Muscle layer of colon (tissue), 2 donors: ENCODE results near the gene ZNF414.
"Not testable (repeated sequence)": the region's sequence is repeated elsewhere in the genome, so short reads cannot be mapped to it uniquely, and the experiment has no call there.

Experiments used
- H3K27ac ChIP-seq: one replicate; pipeline ENCODE4 v1.7.0; 2013; ENCODE audit warnings: low read depth, mild to moderate bottlenecking, low read length, moderate library complexity
- H3K27me3 ChIP-seq, 2 donors: one replicate each; pipeline ENCODE4 v1.7.0; 2013; ENCODE audit warnings: low read length in 2 of 2, mild to moderate bottlenecking in 2 of 2; ENCODE audit not compliant: insufficient read depth in 2 of 2, control insufficient read depth in 1 of 2
- H3K36me3 ChIP-seq: one replicate; pipeline ENCODE4 v1.7.0; 2013; ENCODE audit warnings: mild to moderate bottlenecking, low read length; ENCODE audit not compliant: insufficient read depth
- H3K4me1 ChIP-seq: one replicate; pipeline ENCODE4 v1.7.0; 2013; ENCODE audit warnings: mild to moderate bottlenecking, low read length; ENCODE audit not compliant: insufficient read depth
- H3K4me3 ChIP-seq, 2 donors: one replicate each; pipeline ENCODE4 v1.7.0; 2013; ENCODE audit warnings: low read length in 2 of 2, low read depth in 1 of 2, mild to moderate bottlenecking in 1 of 2, moderate library complexity in 1 of 2
- H3K9ac ChIP-seq: one replicate; pipeline ENCODE4 v1.7.0; 2013; ENCODE audit warnings: low read length
- H3K9me3 ChIP-seq: one replicate; pipeline ENCODE4 v1.7.0; 2013; ENCODE audit warnings: mild to moderate bottlenecking, low read length
- donor health status: abdominal sarcoma.
- donor health status: Adenocarcinoma of cecum.

The ZNF414 gene

GRCh38 chr19:8513687-8514504 is at the start of gene ZNF414:
Gene ZNF414, minus strand, starts transcription at chr19:8514167. Its CDS starts 121 bp downstream, at chr19:8514046.
- peak within 1 kb of the TSS; percentile 57 for H3K9ac ChIP-seq
- peak within 1 kb of the TSS; percentile 64 to 76 for H3K4me3 ChIP-seq
- H3K36me3 ChIP-seq: no peaks in the 10 kb centered on the region
- H3K27ac ChIP-seq: peak within 1 kb of the TSS; percentile 78
- peaks cover 18% of the 10 kb centered on the region for H3K4me1 ChIP-seq
- no peaks in the 10 kb centered on the region for H3K9me3 ChIP-seq
- no peaks in the 10 kb centered on the region for H3K27me3 ChIP-seq

DNA sequence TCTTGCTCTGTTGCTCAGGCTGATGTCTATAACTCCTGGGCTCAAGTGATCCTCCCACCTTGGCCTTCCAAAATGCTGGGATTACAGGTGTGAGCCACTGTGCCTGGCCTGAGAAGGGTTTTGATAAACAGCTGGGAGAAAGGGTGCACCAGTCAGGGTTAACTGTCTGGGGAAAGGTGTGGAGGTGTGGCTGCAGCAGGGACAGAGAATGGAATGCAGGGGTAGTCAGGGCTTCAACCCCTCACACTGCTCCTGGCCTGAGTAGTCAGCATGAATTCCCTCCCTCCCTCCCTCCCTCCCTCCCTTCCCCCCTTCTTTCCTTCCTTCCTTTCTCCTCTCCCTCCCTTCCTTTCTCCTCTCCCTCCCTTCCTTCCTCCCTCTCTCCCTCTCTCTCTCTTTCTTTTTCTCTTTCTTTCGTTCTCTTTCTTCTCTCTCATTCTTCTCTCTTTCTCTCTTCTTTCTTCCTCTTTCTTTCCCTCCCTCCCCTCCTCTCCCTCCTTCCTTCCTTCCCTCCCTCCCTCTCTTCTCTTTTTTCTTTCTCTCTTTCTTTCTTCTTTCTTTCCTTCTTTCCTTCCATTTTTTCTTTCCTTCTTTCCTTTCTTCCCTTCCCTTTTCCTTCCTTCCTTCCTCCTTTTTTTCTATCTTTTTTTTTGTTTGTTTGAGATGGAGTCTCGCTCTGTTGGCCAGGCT is 47.3 kb upstream of the ZNF414 start:
- Histone ChIP-seq H3K4me3 (no peak overlapping the region), H3K27me3 (no peaks in the 10 kb centered on the region), H3K27ac (no peak overlapping the region), H3K9ac (no peak overlapping the region), H3K36me3 (no peaks in the 10 kb centered on the region), H3K9me3 (no peaks in the 10 kb centered on the region), H3K4me1 (no peaks in the 10 kb centered on the region)

GRCh38 chr19:8558325-8558724 is 44.4 kb upstream of the ZNF414 start:
- Histone ChIP-seq H3K4me3 (no peak overlapping the region), H3K9ac (no peak overlapping the region), H3K27ac (no peak overlapping the region), H3K27me3 (no peaks in the 10 kb centered on the region), H3K4me1 (no peaks in the 10 kb centered on the region), H3K36me3 (no peaks in the 10 kb centered on the region), H3K9me3 (no peaks in the 10 kb centered on the region)

DNA sequence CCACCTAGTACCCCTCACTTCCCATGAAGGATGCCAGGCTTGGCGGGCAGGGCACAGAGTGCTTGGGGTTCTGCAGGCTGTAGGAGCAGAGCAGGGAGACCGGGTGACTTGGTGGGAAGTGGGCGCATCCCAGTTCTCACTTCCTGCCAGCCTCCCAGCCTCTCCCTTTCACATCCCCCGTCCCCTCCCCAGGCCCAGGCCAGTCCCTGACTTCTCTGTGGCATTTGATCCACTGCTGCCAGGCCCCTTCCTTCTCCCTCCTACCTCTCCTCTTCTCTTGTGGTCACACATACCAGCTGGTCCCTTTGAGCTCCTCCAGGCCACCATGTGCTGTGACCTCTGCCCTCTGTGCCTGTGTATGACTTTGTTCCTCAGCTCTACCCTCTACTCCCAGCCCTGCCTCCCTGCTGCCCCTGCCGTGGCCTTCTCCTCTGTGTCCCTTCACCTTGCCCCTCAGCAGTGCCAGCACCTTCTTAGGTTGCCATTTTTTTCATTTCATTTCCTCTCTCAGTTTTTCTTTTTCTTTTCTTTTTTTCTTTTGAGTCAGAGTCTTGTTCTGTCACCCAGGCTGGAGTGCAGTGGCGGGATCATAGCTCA is 43.8 kb upstream of the ZNF414 start:
- no peaks in the 10 kb centered on the region for H3K27me3 ChIP-seq
- H3K4me3 ChIP-seq: no peak overlapping the region
- no peak overlapping the region for H3K27ac ChIP-seq
- H3K36me3 ChIP-seq: no peaks in the 10 kb centered on the region
- H3K4me1 ChIP-seq: no peaks in the 10 kb centered on the region
- H3K9ac ChIP-seq: no peak overlapping the region
- no peaks in the 10 kb centered on the region for H3K9me3 ChIP-seq

DNA sequence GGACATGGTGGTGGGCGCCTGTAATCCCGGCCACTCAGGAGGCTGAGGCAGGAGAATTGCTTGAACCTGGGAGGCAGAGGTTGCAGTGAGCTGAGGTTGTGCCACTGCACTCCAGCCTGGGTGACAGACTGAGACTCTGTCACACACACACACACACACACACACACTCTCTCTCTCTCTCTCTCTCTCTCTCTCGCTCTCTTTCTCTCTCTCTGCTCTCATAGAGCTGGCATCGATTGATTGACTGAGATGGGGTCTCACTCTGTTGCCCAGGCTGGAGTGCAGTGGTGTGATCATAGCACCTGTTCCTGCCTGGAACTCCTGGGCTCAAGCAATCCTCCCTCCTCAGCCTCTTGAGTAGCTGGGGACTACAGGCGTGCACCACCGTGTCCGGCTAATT is 39.8 kb upstream of the ZNF414 start:
- not testable (repeated sequence) for H3K4me3 ChIP-seq, H3K9ac ChIP-seq, H3K4me1 ChIP-seq, H3K9me3 ChIP-seq, H3K27ac ChIP-seq, H3K27me3 ChIP-seq, H3K36me3 ChIP-seq

- Histone ChIP-seq H3K4me3 (no peak overlapping the region), H3K9me3 (no peaks in the 10 kb centered on the region), H3K27me3 (no peaks in the 10 kb centered on the region), H3K36me3 (no peaks in the 10 kb centered on the region), H3K27ac (no peak overlapping the region), H3K9ac (no peak overlapping the region), H3K4me1 (no peaks in the 10 kb centered on the region)
These were observed 38.8 kb upstream of the ZNF414 start for GRCh38 chr19:8552810-8553209.

DNA sequence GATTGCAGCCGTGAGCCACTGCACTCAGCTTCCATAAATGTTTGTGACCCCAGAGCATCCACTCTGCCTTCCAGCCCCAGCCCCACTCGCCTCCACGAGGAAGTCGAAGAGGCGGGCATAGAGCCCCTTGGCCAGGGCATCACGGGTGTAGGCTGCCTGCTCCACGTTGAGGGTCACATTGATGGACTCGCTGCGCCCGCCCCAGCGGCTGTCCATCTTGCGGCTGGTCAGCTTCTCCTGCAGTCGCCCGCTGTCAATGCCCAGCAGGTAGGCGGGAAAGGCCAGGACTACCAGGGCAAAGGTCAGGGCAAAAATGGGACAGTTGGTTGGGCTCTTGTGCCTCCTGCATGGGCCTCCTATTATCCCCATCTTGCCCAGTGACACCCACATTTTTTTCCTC is 36.1 kb upstream of the ZNF414 start:
- Histone ChIP-seq H3K9ac (no peak overlapping the region), H3K4me1 (no peaks in the 10 kb centered on the region), H3K4me3 (no peak overlapping the region), H3K36me3 (no peaks in the 10 kb centered on the region), H3K9me3 (no peaks in the 10 kb centered on the region), H3K27ac (no peak overlapping the region), H3K27me3 (no peaks in the 10 kb centered on the region)

GRCh38 chr19:8545743-8546142 is 31.8 kb upstream of the ZNF414 start:
- Histone ChIP-seq H3K9ac (no peak overlapping the region), H3K4me3 (no peak overlapping the region), H3K27ac (no peak overlapping the region), H3K27me3 (no peaks in the 10 kb centered on the region), H3K4me1 (no peaks in the 10 kb centered on the region), H3K9me3 (no peaks in the 10 kb centered on the region), H3K36me3 (no peaks in the 10 kb centered on the region)

DNA sequence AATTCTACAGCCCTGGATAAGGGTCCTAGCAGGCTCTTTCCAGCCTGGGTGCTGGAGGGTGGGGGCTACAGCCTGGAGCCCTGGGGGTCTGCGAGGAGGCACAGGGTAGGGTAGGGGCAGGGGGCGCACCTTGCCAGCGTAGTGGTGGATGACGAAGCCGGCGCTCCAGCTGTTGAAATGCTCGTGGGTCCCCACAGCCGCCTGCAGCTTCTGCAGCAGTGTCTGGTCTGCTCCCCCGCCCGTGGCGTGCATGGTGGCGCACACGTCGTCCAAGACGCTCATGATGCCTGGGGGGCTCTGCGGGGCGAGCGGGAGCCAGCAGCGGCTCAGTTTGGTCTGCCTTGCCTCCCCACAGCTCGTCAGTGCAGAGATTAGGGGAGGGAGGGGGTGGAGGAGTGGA is 30.2 kb upstream of the ZNF414 start:
- Histone ChIP-seq H3K36me3 (no peaks in the 10 kb centered on the region), H3K27ac (no peak overlapping the region), H3K9ac (no peak overlapping the region), H3K9me3 (no peaks in the 10 kb centered on the region), H3K4me3 (no peak overlapping the region), H3K27me3 (no peaks in the 10 kb centered on the region), H3K4me1 (no peaks in the 10 kb centered on the region)

- H3K36me3 ChIP-seq: no peaks in the 10 kb centered on the region
- H3K27ac ChIP-seq: no peak overlapping the region
- H3K4me1 ChIP-seq: no peaks in the 10 kb centered on the region
These were observed 25.7 kb upstream of the ZNF414 start for GRCh38 chr19:8539621-8540149.

GRCh38 chr19:8537099-8537498 is 23.1 kb upstream of the ZNF414 start:
- H3K4me3 ChIP-seq: no peak overlapping the region
- H3K27ac ChIP-seq: no peak overlapping the region
- no peak overlapping the region for H3K9ac ChIP-seq
- no peaks in the 10 kb centered on the region for H3K27me3 ChIP-seq
- H3K36me3 ChIP-seq: no peaks in the 10 kb centered on the region
- H3K9me3 ChIP-seq: no peaks in the 10 kb centered on the region
- no peaks in the 10 kb centered on the region for H3K4me1 ChIP-seq

More at GRCh38 chr19:8539621-8540149, 25.7 kb upstream of the ZNF414 start:
- Histone ChIP-seq H3K4me3 (no peak overlapping the region), H3K9ac (no peak overlapping the region), H3K9me3 (no peaks in the 10 kb centered on the region), H3K27me3 (no peaks in the 10 kb centered on the region)
